Measurements from ENCODE around the gene RPS6KA3.

Gene RPS6KA3

DNA sequence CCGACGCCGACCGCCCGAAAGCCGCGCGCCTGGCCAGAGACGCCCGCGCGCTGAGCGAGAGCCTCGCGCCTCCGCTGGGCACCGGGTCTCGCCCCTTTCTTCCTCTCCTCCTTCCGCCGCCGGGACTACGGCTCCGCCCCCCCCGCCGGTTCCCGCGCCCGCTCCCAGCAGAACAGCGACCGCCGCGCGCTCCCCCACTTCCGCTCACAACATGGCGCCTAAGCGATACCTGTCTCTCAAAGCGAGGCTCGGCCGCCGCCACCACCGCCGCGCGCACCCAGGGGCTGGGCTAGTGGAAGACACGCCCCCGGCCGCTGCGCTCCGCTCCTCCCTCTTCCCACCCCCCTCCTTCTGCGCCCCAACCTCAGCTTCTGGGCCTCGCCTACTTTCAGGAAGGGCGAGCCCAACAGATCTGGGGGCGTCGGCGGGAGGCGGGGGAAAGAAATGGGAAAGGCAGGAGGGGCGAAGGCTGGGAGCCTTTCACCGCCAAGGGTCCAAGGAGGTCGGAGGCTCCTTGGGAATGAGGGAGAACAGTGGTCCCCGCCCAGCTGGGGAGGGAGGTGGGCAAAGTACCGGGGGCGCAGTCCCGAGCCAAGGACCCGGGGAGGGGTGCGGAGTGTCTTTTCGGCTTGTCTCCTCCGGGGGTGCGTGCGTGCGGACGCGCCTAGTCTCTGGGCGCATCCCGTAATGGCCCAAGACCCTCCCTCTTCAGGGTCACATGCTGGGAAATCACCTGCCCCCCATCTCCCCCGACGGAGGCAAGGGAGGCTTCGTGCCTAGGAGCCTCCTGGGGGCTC is at the start of gene RPS6KA3:
RPS6KA3 (minus strand) TSS at position 100 of the 797 bp plus-strand sequence. CDS start 277 bp downstream, outside the sequence.
- peak; percentile 91 for DNase-seq (ENCODE audit: low spot score)

DNA sequence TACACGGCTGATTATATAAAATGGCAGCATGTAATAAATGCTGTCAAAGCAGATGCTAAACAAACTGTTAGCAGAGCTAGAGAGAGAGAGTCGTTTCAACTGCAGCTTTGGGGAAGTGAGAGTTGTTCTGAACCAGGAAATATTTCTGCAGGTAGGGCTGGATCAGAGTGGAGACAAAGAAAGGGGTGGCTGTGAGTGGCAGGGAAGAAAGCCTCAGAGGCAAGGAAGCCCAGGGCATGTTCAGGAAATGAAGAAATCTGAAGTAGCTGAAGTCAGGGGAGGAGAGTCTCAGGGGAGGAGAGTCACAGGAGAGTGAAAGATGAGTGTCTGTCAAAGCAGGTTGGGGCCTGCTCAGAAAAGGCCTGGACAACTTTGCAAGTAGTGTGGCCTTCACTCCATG is 48.4 kb upstream of the RPS6KA3 start:
- DNase-seq (ENCODE audit: low spot score), result no peak

DNA sequence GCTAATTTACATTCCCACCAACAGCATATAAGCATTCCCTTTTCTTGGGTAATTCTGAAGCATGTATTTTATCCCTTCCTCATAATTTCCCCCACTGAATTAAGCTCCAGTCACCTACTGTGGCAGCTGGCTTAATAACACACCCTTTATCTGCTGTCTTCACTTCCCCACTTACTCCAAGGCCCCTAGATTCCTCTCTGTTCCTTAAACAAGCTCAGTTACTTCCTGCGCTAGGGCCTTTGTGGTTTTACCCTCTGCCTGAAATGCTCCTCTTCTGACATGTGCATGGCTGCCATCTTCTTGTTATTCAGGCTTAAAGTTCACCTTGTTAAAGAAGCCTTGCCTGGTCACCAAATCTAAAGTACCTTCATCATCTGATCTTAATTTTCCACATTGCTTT is 47.2 kb upstream of the RPS6KA3 start:
- no peak for DNase-seq (ENCODE audit: low spot score)

DNA sequence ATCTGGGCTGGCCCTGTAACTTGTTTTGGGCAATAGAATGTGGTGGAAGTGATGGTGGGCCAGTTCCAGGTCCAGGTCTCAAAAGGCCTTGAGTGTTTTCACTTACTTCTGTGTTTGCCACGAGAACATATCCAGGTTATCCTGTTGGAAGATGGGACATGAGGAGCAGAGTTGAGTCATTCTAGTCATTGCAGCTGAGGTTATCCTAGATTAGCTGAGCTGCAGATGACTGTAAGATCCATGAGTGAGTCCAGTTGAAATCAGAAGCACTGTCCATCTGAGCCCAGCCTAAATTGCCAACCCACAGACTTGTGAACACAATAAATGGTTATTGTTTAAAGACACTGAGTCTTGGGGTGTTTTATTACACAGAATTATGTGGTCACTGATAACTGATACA is 45.3 kb upstream of the RPS6KA3 start:
- no peak for DNase-seq (ENCODE audit: low spot score)

DNA sequence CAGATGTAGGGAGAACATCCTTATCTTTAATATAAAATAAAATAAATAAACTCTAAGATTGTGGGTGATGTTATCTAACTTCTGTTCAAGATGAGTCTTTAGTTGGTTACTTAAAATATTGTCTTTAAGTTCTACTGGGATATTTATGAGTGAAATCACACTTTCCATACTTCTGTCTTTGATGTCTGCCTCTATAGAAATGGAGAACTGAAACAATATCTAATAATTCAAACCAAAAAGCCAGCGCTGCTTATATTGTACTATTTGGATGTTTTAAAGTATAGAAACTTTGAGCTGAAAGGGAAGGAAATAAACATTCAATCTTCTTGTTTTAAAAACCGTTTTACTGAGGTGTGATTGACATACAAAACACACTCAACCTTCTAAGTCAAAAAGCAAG is 44.8 kb upstream of the RPS6KA3 start:
- DNase-seq (ENCODE audit: low spot score), result no peak

DNA sequence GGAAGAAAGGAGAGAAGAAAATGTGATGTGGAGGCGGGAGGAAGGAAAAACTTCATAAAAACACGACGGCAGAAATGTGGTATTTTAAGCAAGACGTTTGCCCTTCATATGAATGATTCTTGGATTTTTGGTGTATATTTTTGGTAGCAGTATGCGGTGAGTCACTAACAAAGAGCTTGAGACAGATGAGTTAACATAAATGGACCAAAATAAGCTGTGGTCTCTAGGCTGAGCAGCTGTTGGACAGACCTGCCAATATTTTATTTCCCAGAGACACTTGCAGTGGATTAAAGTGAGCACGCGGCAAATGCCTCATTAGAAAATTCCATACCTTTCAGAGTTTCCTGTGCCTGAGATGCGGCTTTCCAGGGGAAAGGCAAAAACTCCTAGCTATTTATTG is 43.1 kb upstream of the RPS6KA3 start:
- peak; percentile 16 for DNase-seq (ENCODE audit: low spot score)

DNA sequence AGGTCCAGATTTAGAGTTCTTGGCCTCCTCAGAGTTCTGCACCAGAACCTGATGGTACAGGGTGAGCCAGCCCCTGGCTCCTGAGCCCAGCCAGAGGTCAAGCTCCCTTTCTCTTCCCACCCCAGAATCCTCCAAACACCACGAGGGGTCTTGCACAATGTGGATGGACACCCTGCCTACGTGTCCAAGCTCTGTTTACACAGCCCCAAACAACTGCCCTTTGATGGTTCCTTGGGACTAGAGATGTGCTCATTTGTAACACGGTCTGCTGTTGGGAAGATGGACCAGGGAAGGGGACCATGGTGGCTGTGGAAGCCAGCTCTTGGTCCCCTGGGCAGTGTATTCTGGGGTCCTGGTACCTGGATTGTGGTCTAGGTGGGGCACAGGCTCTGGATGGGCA is 40.0 kb upstream of the RPS6KA3 start:
- DNase-seq (ENCODE audit: low spot score), result no peak

DNA sequence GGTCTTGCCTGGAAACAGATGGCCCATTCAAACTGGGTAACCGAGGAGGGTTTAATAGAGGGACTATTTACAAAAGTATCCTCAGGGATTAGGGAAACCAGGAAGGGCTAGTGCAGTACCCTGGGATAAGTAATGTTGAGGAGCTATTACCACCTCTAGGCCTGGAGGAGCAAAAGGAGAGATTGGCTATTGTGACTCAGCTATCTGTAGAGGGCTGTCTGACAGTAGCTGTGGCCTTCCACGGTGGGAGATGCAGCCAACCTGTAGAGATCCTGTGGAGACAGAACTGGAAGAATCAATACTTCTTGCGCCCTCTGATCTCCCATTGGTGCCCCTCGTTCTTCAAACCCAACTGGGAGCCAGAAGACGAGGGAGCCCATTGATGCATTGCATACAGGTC is 34.1 kb upstream of the RPS6KA3 start:
- no peak for DNase-seq (ENCODE audit: low spot score)

DNA sequence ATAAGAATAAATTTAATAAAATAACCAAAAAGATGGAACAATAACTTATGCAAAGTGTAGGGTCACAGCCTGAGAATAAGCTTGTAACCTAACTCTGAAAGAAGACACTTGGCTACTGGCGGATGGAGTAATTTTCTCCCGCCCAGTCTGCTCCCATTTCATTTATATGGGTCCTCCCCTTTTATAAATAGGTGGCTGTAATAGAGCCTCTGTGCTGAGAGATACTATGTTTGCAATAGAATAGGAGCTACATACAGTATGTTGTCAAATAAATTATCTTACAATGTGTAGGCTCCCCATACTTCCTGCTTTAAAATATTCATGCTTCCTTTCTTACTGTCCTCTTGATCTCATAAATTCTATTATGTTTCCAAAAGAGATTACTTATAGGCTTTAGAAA is 28.2 kb upstream of the RPS6KA3 start:
- no peak for DNase-seq (ENCODE audit: low spot score)

DNA sequence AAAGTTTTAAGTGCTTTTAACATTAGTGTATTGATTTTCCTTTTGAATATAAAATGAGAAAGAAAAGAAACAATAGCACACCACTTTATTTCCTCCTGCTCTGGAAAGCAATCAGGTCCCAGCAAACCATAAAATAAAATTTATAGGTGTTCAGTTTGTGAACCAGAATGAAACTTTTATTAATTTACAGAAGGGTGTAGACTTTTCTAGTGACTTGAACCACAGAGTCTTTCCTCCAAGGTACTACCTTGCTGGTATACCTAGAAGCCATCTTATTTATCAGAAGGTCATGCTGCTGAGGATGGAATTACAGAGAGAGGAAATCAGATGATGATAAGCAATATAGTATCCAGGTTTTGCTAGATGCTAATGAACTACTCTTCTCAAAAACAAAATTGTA is 27.6 kb upstream of the RPS6KA3 start:
- DNase-seq (ENCODE audit: low spot score), result no peak

DNA sequence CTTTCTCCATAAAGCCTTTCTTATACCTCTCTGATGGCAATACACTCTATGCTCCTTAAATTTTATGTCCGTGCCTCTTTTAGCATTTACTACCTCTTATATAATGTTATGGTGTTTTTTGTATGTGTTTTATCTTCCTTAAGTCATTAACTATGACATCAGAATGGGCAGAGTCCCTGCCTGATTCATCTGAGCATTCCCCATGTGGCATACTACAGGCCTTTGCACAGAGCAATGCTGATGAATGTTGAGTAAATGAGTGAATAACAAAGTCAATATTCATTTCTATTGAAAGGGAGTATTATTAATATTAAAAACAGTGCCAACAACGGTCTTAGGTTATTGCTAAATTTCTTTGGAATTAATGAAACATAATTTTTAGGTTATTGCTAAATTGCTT is 18.8 kb upstream of the RPS6KA3 start:
- DNase-seq (ENCODE audit: low spot score), result peak; percentile 11

DNA sequence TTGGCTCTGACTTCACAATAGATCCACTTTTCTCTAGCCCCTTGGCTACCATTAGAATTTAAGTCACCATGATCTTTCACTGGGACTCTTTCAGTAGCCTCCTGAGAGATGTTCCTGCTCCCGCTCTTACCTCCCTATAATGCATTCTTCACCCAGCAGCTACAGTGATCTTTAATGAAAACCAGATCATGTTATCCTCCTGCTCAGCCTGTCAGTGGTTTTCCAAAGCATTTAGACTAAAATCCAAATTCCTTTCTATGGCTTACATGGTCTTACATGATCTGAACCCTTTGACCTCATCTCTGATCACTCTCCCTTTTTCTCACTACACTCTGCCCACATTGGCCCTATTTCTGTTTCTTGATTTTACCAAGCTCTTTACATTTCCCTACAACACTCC is 18.3 kb upstream of the RPS6KA3 start:
- peak; percentile 6 for DNase-seq (ENCODE audit: low spot score)

DNA sequence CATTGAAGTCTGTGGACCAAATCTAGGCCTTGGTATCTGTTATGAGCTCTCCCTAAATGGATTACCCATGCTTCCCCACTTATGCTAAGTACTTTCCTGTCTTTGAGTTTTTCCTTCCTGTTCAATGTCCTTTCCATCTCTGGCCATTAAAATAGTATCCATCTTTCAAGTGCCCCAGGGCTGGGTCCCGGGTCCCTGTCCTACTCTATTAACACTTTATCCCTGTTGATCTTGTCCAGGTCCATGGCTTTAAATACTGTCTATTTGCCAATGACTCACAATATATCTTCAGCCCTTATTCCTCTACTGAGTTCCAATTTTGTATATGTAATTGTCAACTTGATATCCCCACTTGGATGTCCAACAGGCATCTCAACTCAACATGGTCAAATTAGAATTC is 17.7 kb upstream of the RPS6KA3 start:
- DNase-seq (ENCODE audit: low spot score), result no peak

DNA sequence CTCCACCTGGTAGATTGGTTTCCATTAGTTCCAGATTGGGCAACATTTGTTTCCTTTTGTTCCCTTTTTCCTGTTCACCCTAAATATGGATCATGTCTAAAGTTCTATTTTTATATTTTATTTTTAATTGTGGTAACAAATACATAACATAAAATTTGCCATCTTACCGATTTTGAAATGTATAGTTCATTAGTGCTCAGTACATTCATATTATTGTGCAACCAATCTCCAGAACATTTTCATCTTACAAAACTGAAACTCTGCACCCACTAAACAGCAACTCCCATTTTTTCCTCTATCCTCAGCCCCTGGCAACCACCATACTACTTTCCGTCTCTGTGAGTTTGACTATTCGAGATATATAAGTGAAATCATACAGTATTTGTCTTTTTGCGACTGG is 14.2 kb upstream of the RPS6KA3 start:
- no peak for DNase-seq (ENCODE audit: low spot score)

DNA sequence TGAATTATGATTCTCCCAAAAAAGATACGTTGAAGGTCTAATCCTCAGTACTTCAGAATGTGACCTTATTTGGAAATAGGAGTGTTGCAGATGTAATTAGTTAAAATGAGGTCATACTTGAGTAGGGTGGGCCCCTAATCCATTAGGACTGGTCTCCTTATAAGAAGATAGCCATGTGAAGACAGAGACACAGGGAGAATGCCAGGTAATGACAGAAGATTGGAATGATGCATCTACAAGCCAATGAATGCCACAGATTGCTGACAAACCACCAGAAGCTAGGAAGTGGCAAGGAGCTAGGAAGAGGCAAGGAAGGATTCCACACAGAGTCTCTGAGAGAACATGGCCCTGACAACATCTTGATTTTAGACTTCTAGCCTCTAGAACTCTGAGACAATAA is 7.4 kb upstream of the RPS6KA3 start:
- peak; percentile 3 for DNase-seq (ENCODE audit: low spot score)

DNA sequence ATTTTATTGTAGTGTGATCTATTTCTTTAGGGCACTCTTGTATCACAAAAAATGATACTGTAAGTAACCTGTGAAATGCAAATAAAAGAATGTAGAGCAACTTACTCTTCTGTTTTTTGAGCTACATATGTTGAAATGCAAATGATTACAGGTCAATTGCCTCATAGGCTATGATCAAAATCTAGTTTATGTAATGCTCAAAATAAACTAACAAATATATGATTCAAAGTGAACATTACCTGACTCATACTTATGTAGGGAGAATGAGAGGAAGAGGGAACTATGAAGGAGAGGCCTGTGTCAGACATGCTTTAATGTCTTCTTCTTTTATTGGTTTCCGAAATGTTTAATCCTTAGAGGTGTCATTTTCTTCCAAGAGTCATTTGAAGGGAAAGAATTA is 5.0 kb upstream of the RPS6KA3 start:
- no peak for DNase-seq (ENCODE audit: low spot score)

DNA sequence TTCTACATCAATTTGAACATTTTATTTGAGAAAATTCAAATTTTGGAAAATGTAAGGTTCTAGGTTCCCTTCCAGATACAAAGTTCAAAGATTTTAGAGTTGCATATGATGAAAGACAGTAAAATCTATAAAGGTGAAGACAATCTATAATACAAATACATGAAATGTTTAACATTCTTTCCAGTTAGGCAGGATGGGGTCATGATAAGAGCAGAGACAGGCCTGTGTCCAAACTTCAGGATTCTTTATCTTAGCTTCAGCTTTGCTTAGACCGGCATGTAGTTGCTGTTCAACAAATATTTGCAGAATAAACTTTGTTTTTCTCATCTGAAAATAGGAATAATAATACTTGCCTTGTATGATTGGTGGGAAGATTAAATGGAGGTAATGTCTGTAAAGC is 4.5 kb upstream of the RPS6KA3 start:
- DNase-seq (ENCODE audit: low spot score), result no peak

DNA sequence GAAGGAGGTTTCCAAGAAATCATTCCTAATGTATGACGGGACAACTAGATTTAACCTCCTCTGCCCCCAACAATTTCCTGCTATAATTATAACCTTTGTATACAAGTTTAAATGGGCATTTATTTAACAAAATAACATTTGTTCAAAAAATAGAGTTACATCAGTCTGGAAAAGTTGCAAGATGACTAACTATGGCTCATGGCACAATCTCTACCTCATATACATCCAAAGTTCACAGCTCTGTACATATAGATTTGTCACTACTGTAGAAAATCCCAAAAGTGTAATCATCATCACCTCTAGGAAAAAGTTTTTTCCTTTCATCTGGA is 3.8 kb upstream of the RPS6KA3 start:
- no peak for DNase-seq (ENCODE audit: low spot score)

DNA sequence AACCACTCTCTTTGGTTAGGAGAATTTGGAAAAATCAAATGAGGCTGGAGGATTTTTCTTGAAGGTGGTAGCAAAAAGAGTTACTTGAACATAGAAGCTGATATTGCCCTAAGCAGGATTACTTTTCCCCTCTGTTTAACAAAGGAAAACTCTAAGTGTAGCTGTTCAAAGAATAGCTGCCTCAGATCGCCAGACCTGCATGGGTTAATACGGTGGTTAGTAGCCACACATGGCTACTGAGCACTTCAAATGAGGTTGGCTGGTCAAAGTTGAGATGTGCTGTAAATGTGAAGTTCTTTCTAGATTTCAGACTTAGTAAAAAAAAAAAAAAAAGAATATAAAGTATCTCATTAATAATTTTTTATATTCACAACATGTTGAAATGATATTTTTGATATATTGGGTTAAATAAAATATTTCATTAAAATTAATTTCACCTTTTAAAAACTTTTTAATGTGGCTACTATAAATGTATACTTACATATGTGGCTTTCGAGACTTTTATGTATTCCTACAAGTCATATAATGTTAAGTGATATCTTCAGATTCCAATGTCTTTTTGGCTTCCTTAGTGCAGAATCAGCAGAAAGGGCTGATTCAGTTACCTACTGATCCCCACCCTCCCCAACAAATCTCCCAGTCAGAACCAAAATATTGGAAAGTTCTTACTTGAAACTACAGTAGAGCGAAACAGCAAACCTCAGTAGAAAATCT is 3.3 kb upstream of the RPS6KA3 start:
- peak; percentile 6 for DNase-seq (ENCODE audit: low spot score)

DNA sequence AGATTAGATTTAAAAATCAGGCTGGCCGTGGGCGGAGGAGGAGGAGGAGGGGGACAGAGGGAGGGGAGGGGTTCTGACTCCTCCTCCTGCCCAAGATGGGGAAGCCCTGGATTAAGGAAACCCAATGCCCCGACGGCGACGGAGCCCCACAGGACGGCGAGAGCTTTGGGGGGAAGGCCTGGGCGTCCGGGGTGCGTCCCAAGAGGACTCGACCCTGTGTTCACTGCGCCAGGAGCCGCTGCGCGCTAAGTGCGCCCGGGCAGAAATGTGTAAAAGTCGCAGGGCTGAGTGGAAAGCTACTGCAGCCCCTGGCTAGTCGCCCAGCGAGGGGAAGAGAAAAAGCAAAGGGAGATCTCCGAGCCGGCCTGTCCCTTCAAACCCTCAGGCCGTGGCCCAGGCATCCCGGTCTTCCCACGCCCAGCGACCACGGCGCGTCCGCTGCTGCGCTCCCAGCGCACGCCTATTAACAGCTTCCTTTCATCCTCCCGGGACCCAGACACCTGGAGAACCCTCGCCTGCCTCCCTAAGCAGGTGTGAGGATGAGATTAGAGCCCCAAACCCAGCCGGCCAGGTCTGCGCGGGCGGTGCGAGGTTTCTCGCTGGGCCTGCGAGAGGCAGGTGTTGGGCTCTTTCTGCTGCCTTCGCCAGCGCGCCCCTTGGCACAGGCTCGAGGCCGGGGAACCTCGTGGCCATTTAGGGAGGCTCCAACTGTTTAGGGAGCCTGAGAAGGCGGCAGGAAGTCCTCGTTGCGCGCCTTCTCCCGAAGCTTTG is 1.4 kb upstream of the RPS6KA3 start:
- peak; percentile 23 for DNase-seq (ENCODE audit: low spot score)

DNA sequence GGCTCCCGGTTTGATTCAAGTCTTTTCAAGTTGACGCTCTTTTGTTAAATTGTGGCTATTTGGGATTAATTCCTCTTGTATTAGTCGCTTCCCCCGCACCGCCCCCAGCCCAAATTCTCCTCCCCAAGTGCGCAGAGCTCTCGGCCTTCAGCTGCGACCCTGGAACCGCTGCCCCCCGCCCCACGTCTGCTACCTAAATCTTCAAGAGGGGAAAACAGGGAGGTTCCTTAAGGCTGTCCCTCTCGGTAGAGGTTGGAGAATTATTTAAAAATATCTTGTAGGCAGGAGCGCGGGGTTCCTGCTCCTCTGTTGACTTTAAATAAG is 860 bp upstream of the RPS6KA3 start:
- no peak for DNase-seq (ENCODE audit: low spot score)

DNA sequence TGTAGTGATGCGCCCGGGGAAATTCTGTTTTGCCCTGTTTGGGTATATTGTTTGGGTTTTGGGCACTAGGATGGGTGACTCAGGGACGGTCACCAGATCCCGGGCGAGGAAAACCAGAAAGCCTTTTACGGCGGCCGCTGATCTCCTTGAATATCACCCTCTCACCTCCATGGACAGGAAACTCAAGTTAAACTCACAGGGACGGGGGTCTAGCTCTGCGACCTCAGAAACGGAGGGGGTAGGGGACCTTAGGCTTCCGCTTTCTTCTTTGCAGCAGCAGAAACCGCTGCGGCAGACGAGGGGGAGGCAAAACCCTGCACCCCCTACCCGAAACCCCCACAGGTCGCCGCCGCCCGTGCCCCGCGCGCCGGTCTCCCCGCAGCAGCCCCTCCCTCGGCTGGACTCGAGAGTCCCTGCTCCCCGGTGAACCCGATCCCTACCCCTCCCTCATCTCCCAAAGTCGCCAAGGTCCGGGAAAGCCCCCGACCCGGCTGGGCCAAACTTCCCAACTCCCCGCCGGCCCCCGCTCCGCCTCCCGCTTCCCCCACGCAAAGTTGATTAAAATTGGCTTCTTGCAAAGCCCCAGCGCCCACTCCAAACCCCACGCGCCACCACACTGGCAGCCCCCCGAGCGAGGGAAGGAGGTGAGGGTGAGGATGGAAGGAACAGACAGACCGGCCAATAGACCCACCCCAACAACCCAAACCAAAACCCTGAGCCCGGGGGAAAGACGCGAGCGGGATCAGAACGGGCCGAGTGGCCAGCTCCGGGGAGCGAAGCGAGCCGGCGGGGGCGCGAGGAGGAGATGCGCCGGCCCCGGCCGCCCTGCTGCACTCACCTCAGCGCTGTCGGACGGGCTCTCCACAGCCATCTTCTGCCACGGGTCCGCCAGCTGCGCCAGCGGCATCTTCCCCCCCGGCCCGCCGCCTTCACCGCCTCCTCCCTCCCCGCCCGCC is 705 bp downstream of the RPS6KA3 start:
- peak; percentile 29 for DNase-seq (ENCODE audit: low spot score)

Measured in GM03348 (cell line).